ENCODE data around the gene TRPM3. TPM values are rescaled to one million over a fixed set of nuclear protein-coding genes. Genes with fewer than 3 reads are reported as not detected.
A peak's percentile ranks its signal among the peaks of the same experiment; 100 is the strongest.

The TRPM3 gene
- polyA plus RNA-seq, 3 donors from 2014 or later, result not detected

DNA sequence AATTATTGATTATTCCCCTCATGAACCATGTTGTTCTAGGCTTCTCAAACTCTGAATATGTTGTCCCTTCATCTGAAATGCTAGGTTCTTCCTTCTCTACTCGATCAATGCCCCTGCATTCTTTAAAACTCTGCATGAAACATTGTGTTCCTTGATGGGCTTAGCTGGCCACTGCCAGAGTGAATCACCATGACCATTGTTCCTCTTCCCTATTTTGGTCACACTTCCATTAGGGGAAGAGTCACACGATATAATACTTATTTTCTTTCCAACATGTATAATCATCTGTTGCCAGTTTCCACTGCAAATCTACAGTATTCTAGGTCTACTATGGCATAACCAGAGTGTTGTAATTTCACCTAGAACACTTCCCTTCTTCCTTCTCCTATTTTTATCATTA is 247.9 kb downstream of the TRPM3 start:
- H3K4me1 Mint-ChIP-seq, result no peaks in the 10 kb centered on the region
- no peak overlapping the region for H3K4me3 Mint-ChIP-seq
- DNase-seq, result no peak
- H3K27ac Mint-ChIP-seq, result no peak overlapping the region
- H3K36me3 Mint-ChIP-seq, result no peaks in the 10 kb centered on the region
- no peaks in the 10 kb centered on the region for H3K27me3 Mint-ChIP-seq (ENCODE audit: low read depth in 3 of 3)
- peaks cover 0 to 4% (median 0%) of the 10 kb centered on the region in 6 donors for H3K9me3 Mint-ChIP-seq

- Mint-ChIP-seq H3K9me3 (peaks cover 0 to 4% (median 0%) of the 10 kb centered on the region in 6 donors), H3K27ac (no peak overlapping the region), H3K36me3 (no peaks in the 10 kb centered on the region), H3K4me1 (no peaks in the 10 kb centered on the region), H3K4me3 (no peak overlapping the region), H3K27me3 (ENCODE audit: low read depth in 3 of 3) (peaks cover 0 to 3% (median 0%) of the 10 kb centered on the region in 3 donors)
- no peak for DNase-seq
Measured at GRCh38 chr9:70868661-70869652, 252.5 kb downstream of the TRPM3 start.

DNA sequence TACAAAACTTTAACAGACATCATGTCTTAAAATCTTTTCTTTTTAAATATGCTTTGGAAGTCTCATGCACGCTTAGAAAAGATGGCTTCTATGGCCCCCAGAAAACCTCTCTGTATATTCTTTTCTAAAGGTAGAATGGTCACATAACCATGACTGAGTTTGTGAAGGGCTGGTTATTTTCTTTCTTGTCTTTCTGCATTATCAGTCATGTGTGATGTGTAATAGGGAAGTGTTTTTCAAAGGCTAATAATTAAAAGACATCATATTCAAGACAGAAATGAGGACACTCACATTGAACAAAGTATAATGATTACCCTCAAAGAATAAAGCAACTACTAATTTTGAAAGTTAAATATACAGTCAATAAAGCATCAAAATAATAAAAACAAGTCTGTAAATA is 253.4 kb downstream of the TRPM3 start:
- Mint-ChIP-seq H3K4me3 (no peak overlapping the region), H3K27me3 (ENCODE audit: low read depth in 3 of 3) (peaks cover 0 to 3% (median 0%) of the 10 kb centered on the region in 3 donors), H3K27ac (no peak overlapping the region), H3K9me3 (peaks cover 0 to 4% (median 0%) of the 10 kb centered on the region in 6 donors), H3K4me1 (no peaks in the 10 kb centered on the region), H3K36me3 (no peaks in the 10 kb centered on the region)
- no peak for DNase-seq

DNA sequence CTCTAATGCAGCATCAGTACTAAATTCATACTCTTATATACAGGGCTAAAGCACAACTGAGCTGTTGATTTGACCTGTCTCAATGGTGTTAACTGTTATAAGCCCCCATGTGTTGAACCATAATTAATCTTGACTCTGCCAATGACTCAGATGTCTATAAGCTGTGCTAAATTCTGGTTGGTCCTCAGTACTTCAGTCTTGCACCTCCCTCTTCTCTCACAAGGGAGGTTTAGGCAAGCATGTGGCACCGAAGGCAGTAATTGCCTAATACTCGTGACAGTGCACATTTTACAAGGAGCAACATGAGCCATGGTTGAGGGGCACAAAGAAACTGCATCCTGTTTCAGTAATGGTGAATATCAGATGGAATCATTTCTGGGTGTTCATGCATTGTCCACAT is 255.9 kb downstream of the TRPM3 start:
- Mint-ChIP-seq H3K36me3 (no peaks in the 10 kb centered on the region), H3K9me3 (no peaks in the 10 kb centered on the region), H3K4me3 (no peak overlapping the region), H3K27ac (no peak overlapping the region), H3K4me1 (peaks cover 11 to 15% of the 10 kb centered on the region in 2 donors), H3K27me3 (ENCODE audit: low read depth in 3 of 3) (peaks cover 0 to 3% (median 2%) of the 10 kb centered on the region in 3 donors)
- DNase-seq, result no peak

DNA sequence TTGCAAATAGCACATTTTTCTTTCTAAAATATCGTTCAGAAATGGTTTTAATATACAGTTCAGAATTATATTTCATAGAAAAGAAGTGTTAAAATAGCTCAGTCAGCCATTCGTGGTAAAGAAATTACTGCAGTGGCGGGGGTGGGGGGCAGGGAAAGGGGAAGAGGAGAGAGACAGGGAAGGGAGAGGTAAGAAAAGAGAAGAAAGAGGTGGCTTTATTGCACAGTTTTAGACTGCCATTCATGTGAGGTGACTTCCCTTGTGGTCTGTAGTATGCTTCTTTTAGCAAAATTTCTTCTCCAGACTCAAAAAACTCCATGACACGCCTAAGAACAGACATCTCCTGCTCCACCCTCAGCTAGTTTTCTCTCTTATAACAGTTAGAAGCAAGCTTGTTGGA is 259.6 kb downstream of the TRPM3 start:
- peaks cover 17 to 35% of the 10 kb centered on the region in 2 donors for H3K4me1 Mint-ChIP-seq
- H3K9me3 Mint-ChIP-seq, result no peaks in the 10 kb centered on the region
- DNase-seq, result no peak
- peak overlapping the region in 1 of 5 donors; percentile 48 for H3K4me3 Mint-ChIP-seq
- no peaks in the 10 kb centered on the region for H3K36me3 Mint-ChIP-seq
- peaks cover 0 to 5% (median 0%) of the 10 kb centered on the region in 3 donors for H3K27me3 Mint-ChIP-seq (ENCODE audit: low read depth in 3 of 3)
- peak overlapping the region in 2 of 6 donors; percentile 34 to 74 for H3K27ac Mint-ChIP-seq

GRCh38 chr9:70861376-70861775 is 260.0 kb downstream of the TRPM3 start:
- Mint-ChIP-seq H3K36me3 (no peaks in the 10 kb centered on the region), H3K27me3 (ENCODE audit: low read depth in 3 of 3) (peaks cover 0 to 5% (median 0%) of the 10 kb centered on the region in 3 donors), H3K4me3 (peak overlapping the region in 1 of 5 donors; percentile 48), H3K27ac (peak overlapping the region in 1 of 6 donors; percentile 74), H3K4me1 (peaks cover 17 to 35% of the 10 kb centered on the region in 2 donors), H3K9me3 (no peaks in the 10 kb centered on the region)
- DNase-seq, result peak; percentile 2 to 14 (median 6)

- DNase-seq, result peak in 1 of 3 donors; percentile 1
- H3K4me1 Mint-ChIP-seq, result peaks cover 17 to 35% of the 10 kb centered on the region in 2 donors
Measured at GRCh38 chr9:70859694-70860093, 261.7 kb downstream of the TRPM3 start.

DNA sequence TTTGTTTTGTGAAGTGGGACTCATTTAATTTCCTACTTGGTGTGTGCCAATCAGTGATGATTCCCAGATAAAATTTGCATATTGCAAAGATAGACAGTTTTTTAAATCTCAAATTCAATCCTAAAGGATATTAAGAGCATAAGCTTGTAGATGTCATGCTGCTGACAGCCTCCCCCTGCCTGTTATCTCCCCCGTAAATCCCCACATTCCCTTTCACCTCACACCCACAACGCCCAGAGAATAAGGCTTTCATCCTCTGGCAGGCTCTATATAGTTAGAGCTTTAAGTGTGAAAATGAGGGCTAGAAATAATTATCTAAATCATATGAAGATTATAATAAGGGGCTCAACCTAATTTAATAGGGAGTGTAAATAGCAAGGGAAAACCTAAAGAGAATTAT is 265.0 kb downstream of the TRPM3 start:
- Mint-ChIP-seq H3K4me1 (peaks cover 10 to 25% of the 10 kb centered on the region in 2 donors), H3K27me3 (ENCODE audit: low read depth in 3 of 3) (peaks cover 0 to 3% (median 0%) of the 10 kb centered on the region in 3 donors), H3K9me3 (peaks cover 0 to 2% (median 0%) of the 10 kb centered on the region in 6 donors), H3K4me3 (no peak overlapping the region), H3K36me3 (no peaks in the 10 kb centered on the region), H3K27ac (no peak overlapping the region)
- DNase-seq, result no peak

More at GRCh38 chr9:70859694-70860093, 261.7 kb downstream of the TRPM3 start:
- no peaks in the 10 kb centered on the region for H3K36me3 Mint-ChIP-seq
- H3K27me3 Mint-ChIP-seq (ENCODE audit: low read depth in 3 of 3), result peaks cover 0 to 5% (median 0%) of the 10 kb centered on the region in 3 donors
- peak overlapping the region in 1 of 5 donors; percentile 27 for H3K4me3 Mint-ChIP-seq
- no peaks in the 10 kb centered on the region for H3K9me3 Mint-ChIP-seq
- peak overlapping the region in 2 of 6 donors; percentile 20 to 51 for H3K27ac Mint-ChIP-seq

DNA sequence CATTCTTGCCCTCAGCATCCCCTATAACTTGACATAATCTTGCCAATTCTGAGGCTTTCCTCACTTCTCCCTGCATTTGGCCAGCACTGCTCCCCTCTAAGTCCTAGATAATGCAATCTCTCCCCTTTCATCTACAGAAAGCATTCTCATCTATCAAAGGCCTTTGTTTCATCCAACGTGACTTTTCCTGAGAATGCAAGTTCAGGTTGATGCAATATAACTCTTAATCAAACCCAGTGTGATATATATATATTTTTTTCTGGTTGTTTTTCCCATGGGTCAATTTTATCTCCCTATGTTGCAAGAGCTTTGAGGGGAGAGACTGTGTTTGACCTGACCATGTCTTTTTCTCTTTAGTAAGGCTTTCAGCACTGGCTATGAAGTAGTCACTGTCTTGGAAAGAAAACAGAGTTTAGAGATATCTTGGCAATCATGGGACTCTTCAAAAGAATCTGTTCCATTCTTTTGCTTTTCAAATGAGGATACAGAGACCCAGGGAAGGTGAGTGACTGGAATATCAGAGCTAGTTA is 268.6 kb downstream of the TRPM3 start:
- Mint-ChIP-seq H3K9me3 (peaks cover 0 to 5% (median 0%) of the 10 kb centered on the region in 6 donors), H3K4me1 (peaks cover 6 to 10% of the 10 kb centered on the region in 2 donors), H3K4me3 (no peak overlapping the region), H3K27ac (no peak overlapping the region), H3K36me3 (no peaks in the 10 kb centered on the region), H3K27me3 (ENCODE audit: low read depth in 3 of 3) (peaks cover 0 to 5% (median 1%) of the 10 kb centered on the region in 3 donors)
- no peak for DNase-seq

- H3K27me3 Mint-ChIP-seq (ENCODE audit: low read depth in 3 of 3), result no peaks in the 10 kb centered on the region
- no peak overlapping the region for H3K4me3 Mint-ChIP-seq
- no peak for DNase-seq
- H3K36me3 Mint-ChIP-seq, result no peaks in the 10 kb centered on the region
- peaks cover 0 to 8% (median 0%) of the 10 kb centered on the region in 6 donors for H3K9me3 Mint-ChIP-seq
- H3K4me1 Mint-ChIP-seq, result no peaks in the 10 kb centered on the region
- no peak overlapping the region for H3K27ac Mint-ChIP-seq
Measured at GRCh38 chr9:70840266-70840665, 281.2 kb downstream of the TRPM3 start.

GRCh38 chr9:70835323-70835722 is 286.1 kb downstream of the TRPM3 start:
- peaks cover 0 to 3% (median 2%) of the 10 kb centered on the region in 3 donors for H3K27me3 Mint-ChIP-seq (ENCODE audit: low read depth in 3 of 3)
- no peak overlapping the region for H3K4me3 Mint-ChIP-seq
- no peaks in the 10 kb centered on the region for H3K4me1 Mint-ChIP-seq
- no peak overlapping the region for H3K27ac Mint-ChIP-seq
- DNase-seq, result no peak
- H3K36me3 Mint-ChIP-seq, result no peaks in the 10 kb centered on the region
- H3K9me3 Mint-ChIP-seq, result peaks cover 0 to 9% (median 0%) of the 10 kb centered on the region in 6 donors

DNA sequence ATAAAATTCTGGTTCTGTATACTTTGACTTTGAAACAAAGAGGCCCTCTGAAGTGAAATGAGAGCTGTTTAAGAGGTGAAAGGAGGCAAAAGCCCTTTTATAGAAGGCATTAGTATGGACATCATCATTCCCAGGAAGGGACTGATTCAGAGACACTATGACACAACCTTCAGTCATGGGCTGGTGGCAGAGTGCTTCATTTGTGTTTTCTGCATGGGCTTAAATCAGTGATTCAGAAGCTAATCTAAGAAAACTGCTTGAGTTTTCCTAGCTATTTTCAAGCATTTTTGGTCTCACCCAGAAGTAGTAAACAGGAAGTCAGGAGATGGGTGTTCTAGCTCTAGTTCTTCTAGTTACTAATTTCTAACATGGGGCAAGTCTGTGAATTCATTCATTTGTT is 288.9 kb downstream of the TRPM3 start:
- DNase-seq, result no peak
- H3K36me3 Mint-ChIP-seq, result no peaks in the 10 kb centered on the region
- H3K9me3 Mint-ChIP-seq, result peaks cover 0 to 6% (median 0%) of the 10 kb centered on the region in 6 donors
- H3K4me3 Mint-ChIP-seq, result no peak overlapping the region
- H3K27ac Mint-ChIP-seq, result no peak overlapping the region
- H3K27me3 Mint-ChIP-seq (ENCODE audit: low read depth in 3 of 3), result peaks cover 0 to 3% (median 2%) of the 10 kb centered on the region in 3 donors
- H3K4me1 Mint-ChIP-seq, result no peaks in the 10 kb centered on the region

- Mint-ChIP-seq H3K27me3 (ENCODE audit: low read depth in 3 of 3) (peaks cover 2 to 4% (median 3%) of the 10 kb centered on the region in 3 donors), H3K9me3 (peaks cover 0 to 9% (median 0%) of the 10 kb centered on the region in 6 donors), H3K27ac (no peak overlapping the region), H3K4me3 (no peak overlapping the region), H3K4me1 (no peaks in the 10 kb centered on the region), H3K36me3 (no peaks in the 10 kb centered on the region)
- no peak for DNase-seq
Measured at GRCh38 chr9:70830618-70831017, 290.8 kb downstream of the TRPM3 start.

All from immature natural killer cell (primary cell).